ENCODE measurements around the gene UNK. TPM values are rescaled to one million over a fixed set of nuclear protein-coding genes. Genes with fewer than 3 reads are reported as not detected.

UNK gene, protein sequence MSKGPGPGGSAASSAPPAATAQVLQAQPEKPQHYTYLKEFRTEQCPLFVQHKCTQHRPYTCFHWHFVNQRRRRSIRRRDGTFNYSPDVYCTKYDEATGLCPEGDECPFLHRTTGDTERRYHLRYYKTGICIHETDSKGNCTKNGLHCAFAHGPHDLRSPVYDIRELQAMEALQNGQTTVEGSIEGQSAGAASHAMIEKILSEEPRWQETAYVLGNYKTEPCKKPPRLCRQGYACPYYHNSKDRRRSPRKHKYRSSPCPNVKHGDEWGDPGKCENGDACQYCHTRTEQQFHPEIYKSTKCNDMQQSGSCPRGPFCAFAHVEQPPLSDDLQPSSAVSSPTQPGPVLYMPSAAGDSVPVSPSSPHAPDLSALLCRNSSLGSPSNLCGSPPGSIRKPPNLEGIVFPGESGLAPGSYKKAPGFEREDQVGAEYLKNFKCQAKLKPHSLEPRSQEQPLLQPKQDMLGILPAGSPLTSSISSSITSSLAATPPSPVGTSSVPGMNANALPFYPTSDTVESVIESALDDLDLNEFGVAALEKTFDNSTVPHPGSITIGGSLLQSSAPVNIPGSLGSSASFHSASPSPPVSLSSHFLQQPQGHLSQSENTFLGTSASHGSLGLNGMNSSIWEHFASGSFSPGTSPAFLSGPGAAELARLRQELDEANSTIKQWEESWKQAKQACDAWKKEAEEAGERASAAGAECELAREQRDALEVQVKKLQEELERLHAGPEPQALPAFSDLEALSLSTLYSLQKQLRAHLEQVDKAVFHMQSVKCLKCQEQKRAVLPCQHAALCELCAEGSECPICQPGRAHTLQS
- 13.6 and 32.3 TPM in 2 replicates for total RNA-seq

DNA sequence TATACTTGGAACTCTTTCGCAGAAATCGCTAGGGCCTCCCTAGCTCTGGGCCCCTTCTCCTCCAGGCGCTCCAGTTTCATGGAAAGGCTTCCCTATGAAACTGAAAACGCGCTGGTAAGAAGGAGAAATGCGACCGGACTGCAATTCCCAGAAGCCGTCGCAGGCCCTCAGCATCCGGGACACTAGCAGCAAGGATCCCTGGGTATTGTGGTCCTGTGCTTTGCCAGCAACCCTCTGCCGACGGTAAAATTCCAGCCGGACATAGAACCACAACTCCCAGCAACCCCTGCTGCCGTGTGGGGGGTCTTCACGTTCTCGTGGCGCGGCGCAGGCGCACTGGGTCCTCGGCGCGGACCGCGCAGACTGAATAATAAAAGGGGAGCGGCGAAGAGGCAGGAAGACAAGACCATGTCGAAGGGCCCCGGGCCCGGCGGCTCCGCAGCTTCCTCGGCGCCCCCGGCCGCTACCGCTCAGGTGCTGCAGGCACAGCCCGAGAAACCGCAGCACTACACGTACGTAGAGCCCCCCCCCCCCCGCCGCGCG lies at the start of gene UNK:
UNK (plus strand) TSS at position 334 of the 543 bp plus-strand sequence; CDS start at position 409, 75 bp downstream.

DNA sequence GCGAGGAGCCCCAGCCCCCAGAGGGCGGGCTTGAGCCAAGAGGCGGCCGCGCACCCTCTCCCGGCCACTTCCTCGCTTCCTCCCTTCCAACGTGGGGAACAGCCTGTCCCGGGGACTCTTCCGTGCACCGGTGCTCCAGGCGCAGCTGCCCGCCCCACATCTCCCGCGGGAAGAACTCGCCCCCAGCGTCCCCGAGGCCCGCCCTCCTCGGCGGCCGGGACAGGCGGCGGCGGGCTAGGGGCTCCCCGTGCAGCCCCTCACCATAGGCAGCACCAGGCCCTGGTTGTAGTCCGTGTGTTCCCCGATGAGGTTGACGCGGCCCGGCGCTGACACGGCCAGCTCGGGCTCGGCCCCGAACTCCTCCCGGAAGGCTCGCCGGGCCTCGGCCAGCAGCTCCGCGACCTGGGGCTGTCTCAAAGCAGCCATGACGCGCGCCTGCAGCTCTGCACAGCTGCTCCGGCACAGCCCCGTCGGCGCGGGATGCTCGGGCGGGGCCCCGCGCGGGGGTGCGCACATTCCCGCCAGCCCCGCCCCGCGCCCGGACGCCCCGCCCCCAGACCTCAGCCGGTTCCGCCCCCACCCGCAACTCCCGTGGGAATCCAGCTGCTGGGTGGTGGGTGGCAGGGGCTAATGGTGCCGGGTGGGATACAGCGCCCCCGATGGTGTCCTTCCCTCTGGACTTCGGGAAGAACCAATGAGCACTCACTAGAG lies 19.7 kb upstream of the UNK start, which contains the start of gene GALK1:
GALK1 (minus strand) TSS at position 482 of the 711 bp plus-strand sequence; CDS start at position 426, 56 bp downstream.

DNA sequence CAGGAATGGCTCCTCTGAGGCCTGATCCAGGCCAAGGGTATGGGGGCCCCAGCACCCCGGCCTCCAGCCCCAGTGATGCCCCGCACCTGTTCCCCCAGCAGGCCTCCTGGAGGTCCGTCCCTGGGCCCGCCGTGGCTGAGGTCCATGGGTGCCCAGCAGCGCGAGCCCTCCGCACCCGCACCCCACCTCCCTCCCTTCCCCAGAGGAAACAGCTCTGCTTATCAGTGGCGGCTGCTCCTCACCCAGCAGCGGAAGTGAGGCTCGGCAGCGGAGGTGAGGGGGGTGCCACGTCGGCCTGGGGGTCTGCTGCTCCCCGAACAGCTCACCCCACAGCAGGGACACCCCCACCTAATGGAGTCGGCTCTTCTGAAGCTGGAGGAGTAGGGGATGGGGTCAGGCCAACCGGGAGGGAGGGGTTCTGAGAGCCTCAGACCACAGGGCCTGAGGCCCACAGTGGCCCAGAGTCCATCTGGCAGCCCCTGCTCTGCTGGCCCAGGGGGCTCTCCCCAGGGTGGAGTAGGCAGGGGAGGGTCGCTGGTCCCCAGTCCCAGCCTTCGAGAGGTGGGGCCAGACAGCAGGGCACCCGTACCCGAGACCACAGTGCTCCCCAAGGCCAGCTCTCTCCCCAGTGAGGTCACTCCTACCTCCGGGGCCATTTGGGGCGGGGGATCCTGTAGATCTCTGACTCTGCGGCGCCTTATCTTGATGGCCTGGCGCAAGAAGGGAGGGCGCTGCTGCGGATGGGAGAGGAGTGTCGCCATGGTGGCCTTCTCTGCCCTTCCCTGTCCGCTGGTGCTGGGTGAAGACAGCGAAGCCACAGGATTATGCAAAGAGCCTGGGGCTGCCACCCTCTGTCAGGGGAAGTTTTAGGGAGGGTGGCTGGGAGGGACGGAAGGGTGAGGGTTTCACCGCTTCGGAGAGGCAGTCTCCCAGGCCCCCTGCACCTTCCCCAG lies 59.2 kb downstream of the UNK start, which contains the start of gene UNC13D:
UNC13D (minus strand) TSS at position 828 of the 953 bp plus-strand sequence; CDS start at position 761, 67 bp downstream.

DNA sequence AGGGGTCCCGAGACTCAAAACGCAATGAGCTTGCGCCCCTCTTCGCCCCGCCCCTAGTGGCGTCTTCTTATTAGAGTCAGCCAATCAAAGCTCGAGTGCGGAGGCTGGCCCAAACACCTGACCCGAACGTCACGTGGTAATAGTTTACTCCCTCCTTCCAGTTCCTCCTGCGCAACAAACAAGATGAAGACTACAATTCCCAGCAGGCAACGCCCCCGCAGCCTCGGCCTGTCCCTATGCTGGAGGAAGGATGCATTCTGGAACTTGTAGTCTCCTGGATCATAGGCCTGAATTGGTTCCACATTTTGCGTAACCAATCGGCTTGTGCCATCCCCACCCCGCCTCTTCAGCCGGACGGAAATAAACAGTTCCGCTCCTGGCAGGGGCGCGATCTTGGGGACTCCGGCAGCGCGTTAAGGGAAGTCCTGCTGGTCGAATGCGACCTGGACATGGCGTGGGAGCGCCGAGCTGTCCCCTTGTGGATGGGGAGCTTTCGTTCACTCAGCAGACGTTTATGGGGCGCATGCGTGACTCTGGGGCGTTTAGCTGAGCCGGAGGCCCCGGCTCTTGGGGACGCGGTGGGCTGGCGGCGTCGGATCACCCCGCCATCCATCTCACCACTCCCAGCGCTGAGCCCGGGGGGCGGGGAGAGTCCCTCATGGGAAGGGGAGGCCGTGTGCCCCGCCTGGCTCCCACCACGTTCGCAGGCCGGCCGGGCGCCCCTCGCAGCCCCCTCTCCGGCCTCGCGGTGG lies 70.9 kb downstream of the UNK start, which contains the start of gene WBP2:
WBP2 (minus strand) TSS at position 26 of the 752 bp plus-strand sequence. CDS start 38 bp downstream, outside the sequence.

Other genes with a start within 250 kb of the UNK start
- gene MYO15B, start 197.0 kb upstream of the UNK start, total RNA-seq = 0.18 and 2.6 TPM in 2 replicates
- gene SMIM5, start 151.4 kb upstream of the UNK start, total RNA-seq = 0.18 TPM in 1 of 2 replicates, not detected in the other
- 18.3 and 21.6 TPM in 2 replicates for gene RECQL5, start 117.7 kb upstream of the UNK start, total RNA-seq
- 80.1 and 106 TPM in 2 replicates for gene SAP30BP, start 117.5 kb upstream of the UNK start, total RNA-seq
- gene ITGB4, start 63.3 kb upstream of the UNK start, total RNA-seq = not detected in 2 replicates
- 62.2 and 70.3 TPM in 2 replicates for gene GALK1, start 19.6 kb upstream of the UNK start, total RNA-seq
- gene UNC13D, start 59.6 kb downstream of the UNK start, total RNA-seq = 0.89 and 3.5 TPM in 2 replicates
- 84.4 and 94.8 TPM in 2 replicates for gene WBP2, start 70.5 kb downstream of the UNK start, total RNA-seq
- 11.3 and 15.3 TPM in 2 replicates for gene TRIM47, start 93.8 kb downstream of the UNK start, total RNA-seq
- 14.4 and 21.3 TPM in 2 replicates for gene TRIM65, start 112.1 kb downstream of the UNK start, total RNA-seq
- gene MRPL38, start 120.1 kb downstream of the UNK start, total RNA-seq = 24.1 and 27.1 TPM in 2 replicates
- 9.5 and 15.1 TPM in 2 replicates for gene FBF1, start 156.2 kb downstream of the UNK start, total RNA-seq
- gene ACOX1, start 194.4 kb downstream of the UNK start, total RNA-seq = 35.6 and 41.8 TPM in 2 replicates
- 15.8 and 16.1 TPM in 2 replicates for gene TEN1, start 194.4 kb downstream of the UNK start, total RNA-seq
- gene CDK3, start 216.0 kb downstream of the UNK start, total RNA-seq = 1.2 and 3.5 TPM in 2 replicates
- gene EVPL, start 242.5 kb downstream of the UNK start, total RNA-seq = 0.53 and 0.58 TPM in 2 replicates